Gastrocnemius medialis (tissue), 4 donors: ENCODE results near the gene LINGO4. TPM values are rescaled to one million over a fixed set of nuclear protein-coding genes. Genes with fewer than 3 reads are reported as not detected.

Experiments used
- ATAC-seq, 2 donors: fragments of 150-250 bp; one replicate each; pipeline ENCODE4 v1.9.1; 2016
- DNase-seq, 2 donors: peaks; one replicate each; pipeline ENCODE4 v3.0.0-alpha.2; 2019
- H3K27ac ChIP-seq, 4 donors: fragments of 200-600 bp; sonication (generic); 1 replicate in 1 of 4; 2 replicates in 3 of 4; pipeline ENCODE4 v1.5.1; 2016 to 2018; ENCODE audit warnings: mild to moderate bottlenecking in 2 of 4, moderate library complexity in 1 of 4
- H3K27me3 ChIP-seq, 3 donors: fragments of 200-600 bp; sonication (generic) in 2 of 3; 1 replicate in 1 of 3; 2 replicates in 2 of 3; pipeline versions ENCODE4 v1.5.1 to v1.6.0; 2016 to 2019; ENCODE audit warnings: mild to moderate bottlenecking in 1 of 3, moderate library complexity in 1 of 3
- H3K36me3 ChIP-seq, 2 donors: fragments of 200-600 bp; sonication (generic) in 1 of 2; one replicate each; pipeline ENCODE4 v1.5.1; 2017 to 2018
- H3K4me1 ChIP-seq, 2 donors: fragments of 200-600 bp; sonication (generic) in 1 of 2; one replicate each; pipeline ENCODE4 v1.5.1; 2016 to 2017; ENCODE audit warnings: mild to moderate bottlenecking in 2 of 2
- H3K4me3 ChIP-seq, 4 donors: fragments of 200-600 bp; sonication (generic) in 3 of 4; 1 replicate in 1 of 4; 2 replicates in 3 of 4; pipeline ENCODE4 v1.5.1; 2016 to 2019; ENCODE audit warnings: mild to moderate bottlenecking in 2 of 4
- H3K9me3 ChIP-seq, 3 donors: fragments of 200-600 bp; sonication (generic) in 2 of 3; 1 replicate in 1 of 3; 2 replicates in 2 of 3; pipeline ENCODE4 v1.5.1; 2016 to 2019
- CTCF ChIP-seq, 5 experiments: fragments of 450-650 bp in 3 of 5; fragments of 200-600 bp in 2 of 5; sonication (generic) in 2 of 5; IDR thresholded peaks in 4 of 5; conservative IDR thresholded peaks in 1 of 5; 1 replicate in 4 of 5; 2 replicates in 1 of 5; pipeline ENCODE4 v1.5.1; 2016 to 2019; ENCODE audit warnings: antibody characterized with exemption in 5 of 5, mild to moderate bottlenecking in 3 of 5, moderate library complexity in 3 of 5
- POLR2A ChIP-seq, 2 donors: fragments of 450-650 bp; IDR thresholded peaks; one replicate each; pipeline ENCODE4 v1.6.1; 2017; ENCODE audit warnings: antibody characterized with exemption in 2 of 2, mild to moderate bottlenecking in 2 of 2, moderate library complexity in 2 of 2
- in situ Hi-C, 4 donors: fragments of 200-750 bp; cut with MboI; loops; one replicate each; pipeline versions ENCODE4 v1.15.0 to v1.8.0; 2017; ENCODE audit warnings: low sequenced_read_pairs in 4 of 4
- intact Hi-C: fragments of 100-400 bp; cut with DNase I; formaldehyde crosslinking; loops from one replicate; pipeline ENCODE4 v1.15.1; 2023; ENCODE audit warnings: low total_unique reads
- total RNA-seq, 4 donors: library from RNA; depleted of rRNA; stranded (reverse); fragments of >200 nt; gene quantifications; one replicate each; pipeline versions ENCODE4 v1.1.0 to v1.2.3, GENCODE V29; 2016

Gene LINGO4, protein sequence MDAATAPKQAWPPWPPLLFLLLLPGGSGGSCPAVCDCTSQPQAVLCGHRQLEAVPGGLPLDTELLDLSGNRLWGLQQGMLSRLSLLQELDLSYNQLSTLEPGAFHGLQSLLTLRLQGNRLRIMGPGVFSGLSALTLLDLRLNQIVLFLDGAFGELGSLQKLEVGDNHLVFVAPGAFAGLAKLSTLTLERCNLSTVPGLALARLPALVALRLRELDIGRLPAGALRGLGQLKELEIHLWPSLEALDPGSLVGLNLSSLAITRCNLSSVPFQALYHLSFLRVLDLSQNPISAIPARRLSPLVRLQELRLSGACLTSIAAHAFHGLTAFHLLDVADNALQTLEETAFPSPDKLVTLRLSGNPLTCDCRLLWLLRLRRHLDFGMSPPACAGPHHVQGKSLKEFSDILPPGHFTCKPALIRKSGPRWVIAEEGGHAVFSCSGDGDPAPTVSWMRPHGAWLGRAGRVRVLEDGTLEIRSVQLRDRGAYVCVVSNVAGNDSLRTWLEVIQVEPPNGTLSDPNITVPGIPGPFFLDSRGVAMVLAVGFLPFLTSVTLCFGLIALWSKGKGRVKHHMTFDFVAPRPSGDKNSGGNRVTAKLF
- 10 to 100 TPM in 2 of 4 donors, 1 to 10 TPM in 2; 4.2 to 24.5 (median 14.3) TPM for total RNA-seq

- no peaks in the 10 kb centered on the region for H3K9me3 ChIP-seq
- in situ Hi-C loops (no loop called here), intact Hi-C loops (no loop called here)
- TF ChIP-seq POLR2A (IDR thresholded peaks at IDR 0.05) = no peak
- TF ChIP-seq CTCF (IDR thresholded peaks at IDR 0.05 in 4 of 5, conservative IDR thresholded peaks at IDR 0.05 in 1 of 5) = no peak
- H3K4me1 ChIP-seq = peaks cover 3 to 7% of the 10 kb centered on the region in 2 donors
- ATAC-seq (no peak), DNase-seq (no peak)
- H3K27me3 ChIP-seq = no peaks in the 10 kb centered on the region
- no peak within 1 kb of the TSS for H3K4me3 ChIP-seq
- H3K36me3 ChIP-seq = peaks cover 0 to 9% of the 10 kb centered on the region in 2 donors
- no peak within 1 kb of the TSS for H3K27ac ChIP-seq
Observed at GRCh38 chr1:151805066-151805820, at the start of gene LINGO4. TSS of gene LINGO4 (minus strand) at chr1:151805419. CDS start at chr1:151802704, 2,715 bp downstream.

DNA sequence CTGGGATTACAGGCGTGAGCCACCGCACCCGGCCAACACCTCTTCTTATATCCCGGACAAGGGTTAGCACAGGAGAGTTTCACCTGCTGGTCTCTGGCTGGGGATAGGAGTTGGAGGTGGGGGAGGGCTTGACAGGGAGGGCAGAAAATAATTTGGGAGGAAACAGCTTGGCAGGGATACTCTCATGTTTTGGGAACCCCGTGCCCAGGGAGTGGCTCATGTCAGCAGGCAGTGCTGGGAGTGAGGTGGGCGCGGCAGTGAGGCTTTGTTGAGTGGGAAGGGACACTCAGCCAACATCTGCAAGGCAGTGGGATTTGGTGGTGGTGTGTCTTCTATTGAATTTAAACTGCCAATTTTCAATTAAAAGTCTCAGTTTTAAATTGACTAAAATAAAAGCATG lies 49.4 kb upstream of the LINGO4 start:
- intact Hi-C loops = no loop called here

GRCh38 chr1:151853411-151853943 lies 48.3 kb upstream of the LINGO4 start, which contains the start of gene THEM5:
TSS of gene THEM5 (minus strand) at chr1:151853712. CDS start at chr1:151853565, 147 bp downstream.
- no peaks in the 10 kb centered on the region for H3K36me3 ChIP-seq
- no peak for DNase-seq
- H3K4me1 ChIP-seq = no peaks in the 10 kb centered on the region
- no peak for TF ChIP-seq POLR2A (IDR thresholded peaks at IDR 0.05)
- TF ChIP-seq CTCF (IDR thresholded peaks at IDR 0.05 in 4 of 5, conservative IDR thresholded peaks at IDR 0.05 in 1 of 5) = no peak
- H3K9me3 ChIP-seq = no peaks in the 10 kb centered on the region
- H3K4me3 ChIP-seq = no peak within 1 kb of the TSS
- H3K27me3 ChIP-seq = peaks cover 0 to 11% (median 4%) of the 10 kb centered on the region in 3 donors
- in situ Hi-C loops (no loop called here), intact Hi-C loops (no loop called here)
- no peak for ATAC-seq
- no peak within 1 kb of the TSS for H3K27ac ChIP-seq

More for the DNA sequence above, 49.4 kb upstream of the LINGO4 start:
- ATAC-seq (no peak), DNase-seq (no peak)
- TF ChIP-seq POLR2A (IDR thresholded peaks at IDR 0.05) (no peak), CTCF (IDR thresholded peaks at IDR 0.05 in 4 of 5, conservative IDR thresholded peaks at IDR 0.05 in 1 of 5) (no peak)
- Histone ChIP-seq H3K9me3 (no peaks in the 10 kb centered on the region), H3K27ac (no peak overlapping the region), H3K4me1 (no peaks in the 10 kb centered on the region), H3K36me3 (no peaks in the 10 kb centered on the region), H3K4me3 (no peak overlapping the region), H3K27me3 (peaks cover 0 to 11% (median 0%) of the 10 kb centered on the region in 3 donors)
- in situ Hi-C loops = no loop called here

DNA sequence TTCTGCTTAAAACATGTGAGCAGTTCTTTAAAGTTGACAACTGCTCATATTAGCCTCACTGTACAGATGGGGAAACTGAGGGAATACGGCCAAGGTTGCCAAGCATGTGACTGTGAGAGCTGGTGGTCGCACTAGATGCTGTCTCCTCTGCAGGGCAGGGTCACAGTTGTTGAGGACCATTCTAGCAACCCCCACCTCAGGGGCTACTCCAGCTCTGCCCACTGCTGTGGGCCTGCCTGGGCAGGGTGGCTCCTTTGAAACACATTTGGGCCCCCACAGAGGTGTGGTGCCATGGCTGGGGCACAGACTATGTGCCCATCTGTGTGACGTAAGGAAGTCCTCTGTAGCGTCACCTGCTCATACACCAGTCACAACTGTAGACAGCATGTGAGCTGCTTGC lies 47.5 kb upstream of the LINGO4 start:
- in situ Hi-C loops = no loop called here

More for the DNA sequence above, 47.5 kb upstream of the LINGO4 start:
- DNase-seq (no peak), ATAC-seq (no peak)
- no peaks in the 10 kb centered on the region for H3K36me3 ChIP-seq
- no peaks in the 10 kb centered on the region for H3K4me1 ChIP-seq
- no peaks in the 10 kb centered on the region for H3K9me3 ChIP-seq
- intact Hi-C loops = no loop called here
- TF ChIP-seq CTCF (IDR thresholded peaks at IDR 0.05 in 4 of 5, conservative IDR thresholded peaks at IDR 0.05 in 1 of 5) = no peak
- no peak for TF ChIP-seq POLR2A (IDR thresholded peaks at IDR 0.05)
- peaks cover 0 to 11% (median 4%) of the 10 kb centered on the region in 3 donors for H3K27me3 ChIP-seq
- H3K4me3 ChIP-seq = no peak overlapping the region
- no peak overlapping the region for H3K27ac ChIP-seq
